Effector memory CD8-positive, alpha-beta T cell (primary cell): Measurements from ENCODE around the gene PTGR3.

Experiments used
- ATAC-seq: fragments of 150-1000 bp; cut with Tn5 transposase; replicated peaks from 2 replicates; pipeline ENCODE4 v1.10.0; 2021; ENCODE audit warnings: mild to moderate bottlenecking, moderate library complexity
- DNase-seq, 3 experiments: peaks; one replicate each; pipeline ENCODE4 v3.0.0; 2021
- H3K27ac Mint-ChIP-seq, 2 donors: one replicate each; pipeline ENCODE4 v1.8.0; 2022; ENCODE audit warnings: mild to moderate bottlenecking in 2 of 2, mixed read lengths in 2 of 2, moderate library complexity in 2 of 2
- H3K27me3 Mint-ChIP-seq, 2 donors: one replicate each; pipeline ENCODE4 v1.8.0; 2022; ENCODE audit warnings: mixed read lengths in 2 of 2
- H3K36me3 Mint-ChIP-seq: one replicate; pipeline ENCODE4 v1.8.0; 2022; ENCODE audit warnings: mild to moderate bottlenecking, moderate library complexity, mixed read lengths; ENCODE audit not compliant: insufficient read depth
- H3K4me1 Mint-ChIP-seq, 2 donors: one replicate each; pipeline ENCODE4 v1.8.0; 2022; ENCODE audit warnings: low read depth in 2 of 2, mixed read lengths in 2 of 2
- H3K4me3 Mint-ChIP-seq, 2 donors: one replicate each; pipeline ENCODE4 v1.8.0; 2022; ENCODE audit warnings: mild to moderate bottlenecking in 2 of 2, mixed read lengths in 2 of 2, moderate library complexity in 2 of 2
- H3K9me3 Mint-ChIP-seq, 2 donors: one replicate each; pipeline ENCODE4 v1.8.0; 2022; ENCODE audit warnings: mixed read lengths in 2 of 2

Gene PTGR3

DNA sequence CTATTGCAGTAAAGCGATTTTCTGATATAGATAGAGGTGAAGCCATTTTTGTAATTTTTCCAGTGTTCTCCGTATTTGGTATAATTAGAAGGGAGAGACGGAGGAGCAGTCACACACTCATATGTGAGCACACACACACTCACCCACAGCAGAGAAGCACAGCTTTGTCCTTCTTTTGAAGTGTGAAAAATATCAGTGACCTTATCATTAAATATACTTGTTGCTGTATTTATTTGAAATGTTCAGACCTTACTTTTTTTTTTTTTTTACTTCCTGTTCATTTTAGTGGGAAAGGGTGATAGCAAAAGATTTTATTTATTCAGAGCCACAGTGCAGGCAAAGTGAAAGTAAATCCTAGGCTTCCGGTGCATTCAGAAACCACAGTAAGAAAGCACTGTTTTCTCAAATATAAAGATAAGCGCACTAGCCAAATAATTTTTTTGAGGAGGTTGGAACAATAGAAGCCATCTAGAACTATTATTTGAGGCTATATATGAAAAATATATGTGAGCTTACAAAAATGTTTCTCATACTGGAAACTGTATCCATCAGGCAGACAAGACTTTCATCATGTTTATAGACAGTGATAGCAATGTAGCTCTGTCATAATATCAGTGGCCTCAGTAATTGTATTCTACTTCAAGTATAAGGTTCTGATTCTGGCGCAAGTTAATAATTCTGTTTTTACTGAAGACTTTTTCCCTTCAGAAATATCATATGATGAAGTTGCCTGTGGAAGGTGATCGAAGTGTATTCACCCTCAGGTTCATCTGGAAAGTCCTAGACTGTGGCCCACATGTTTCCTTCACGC, 38.9 kb upstream of the PTGR3 start:
- H3K4me1 Mint-ChIP-seq = peaks cover 49 to 69% of the 10 kb centered on the region in 2 donors
- peak; percentile 52 for ATAC-seq
- peak overlapping the region; percentile 83 to 89 for H3K4me3 Mint-ChIP-seq
- H3K27ac Mint-ChIP-seq = peak overlapping the region; percentile 77 to 95
- H3K27me3 Mint-ChIP-seq = no peaks in the 10 kb centered on the region
- H3K36me3 Mint-ChIP-seq = peaks cover 7% of the 10 kb centered on the region
- H3K9me3 Mint-ChIP-seq = peaks cover 0 to 3% of the 10 kb centered on the region in 2 donors
- DNase-seq = no peak

- peak; percentile 11 for ATAC-seq
- Mint-ChIP-seq H3K9me3 (peaks cover 0 to 3% of the 10 kb centered on the region in 2 donors), H3K27me3 (no peaks in the 10 kb centered on the region), H3K27ac (peak overlapping the region; percentile 77 to 95), H3K4me3 (peak overlapping the region; percentile 83 to 89), H3K4me1 (peaks cover 54 to 74% of the 10 kb centered on the region in 2 donors), H3K36me3 (peaks cover 7% of the 10 kb centered on the region)
- DNase-seq = no peak
Measured at GRCh38 chr18:75246721-75247610, 38.0 kb upstream of the PTGR3 start.

GRCh38 chr18:75244351-75245313, 35.7 kb upstream of the PTGR3 start:
- Mint-ChIP-seq H3K27ac (peak overlapping the region; percentile 77 to 95), H3K36me3 (peaks cover 8% of the 10 kb centered on the region), H3K9me3 (no peaks in the 10 kb centered on the region), H3K4me1 (peaks cover 52 to 71% of the 10 kb centered on the region in 2 donors), H3K27me3 (no peaks in the 10 kb centered on the region), H3K4me3 (no peak overlapping the region)
- DNase-seq (no peak), ATAC-seq (no peak)

DNA sequence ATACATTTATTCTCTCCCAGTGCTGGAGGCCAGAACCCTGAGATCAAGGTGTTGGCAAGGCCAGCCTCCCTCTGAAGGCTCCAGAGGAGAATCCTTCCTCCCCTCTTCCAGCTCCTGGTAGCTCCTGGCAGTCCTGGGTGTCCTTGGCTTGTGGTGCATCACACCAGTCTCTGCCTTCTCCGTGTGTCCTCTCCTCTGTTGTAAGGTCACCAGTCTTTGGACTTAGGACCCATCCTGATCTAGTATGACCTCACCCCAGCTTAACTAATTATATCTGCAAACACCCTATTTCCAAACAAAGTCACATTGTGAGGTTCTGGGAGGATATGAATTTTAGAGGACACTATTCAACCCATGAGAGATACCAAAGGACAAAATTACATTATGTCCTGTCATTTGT, 32.8 kb upstream of the PTGR3 start:
- Mint-ChIP-seq H3K9me3 (no peaks in the 10 kb centered on the region), H3K4me1 (peaks cover 42 to 57% of the 10 kb centered on the region in 2 donors), H3K4me3 (no peak overlapping the region), H3K27ac (peak overlapping the region; percentile 49 to 72), H3K36me3 (peaks cover 15% of the 10 kb centered on the region), H3K27me3 (no peaks in the 10 kb centered on the region)
- ATAC-seq = no peak
- DNase-seq = no peak

GRCh38 chr18:75240433-75240832, 31.5 kb upstream of the PTGR3 start:
- Mint-ChIP-seq H3K27ac (peak overlapping the region in 1 of 2 donors; percentile 32), H3K27me3 (no peaks in the 10 kb centered on the region), H3K36me3 (peaks cover 27% of the 10 kb centered on the region), H3K9me3 (no peaks in the 10 kb centered on the region), H3K4me1 (peaks cover 37 to 53% of the 10 kb centered on the region in 2 donors), H3K4me3 (no peak overlapping the region)
- ATAC-seq (no peak), DNase-seq (no peak)

DNA sequence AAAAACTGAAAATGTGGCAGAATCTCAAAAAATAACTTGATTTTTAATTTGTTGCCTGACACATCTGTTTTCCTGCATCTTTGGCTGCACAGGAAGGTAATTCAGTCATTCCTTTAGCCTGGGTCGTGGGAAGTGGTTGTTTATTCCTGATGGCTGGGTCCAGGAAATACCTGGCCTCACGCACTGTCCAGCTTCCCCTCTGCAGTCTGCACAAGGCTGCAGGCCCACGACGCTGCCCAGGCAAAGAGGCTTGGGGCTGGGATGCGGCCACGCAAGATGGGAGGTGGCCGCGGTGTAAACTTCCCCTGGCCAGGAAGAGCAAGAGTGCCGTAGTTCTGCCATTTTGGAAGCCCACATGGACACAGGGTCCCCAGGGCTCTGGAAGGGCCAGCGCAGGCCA, 29.8 kb upstream of the PTGR3 start:
- peaks cover 37 to 48% of the 10 kb centered on the region in 2 donors for H3K4me1 Mint-ChIP-seq
- DNase-seq (no peak), ATAC-seq (no peak)
- no peaks in the 10 kb centered on the region for H3K27me3 Mint-ChIP-seq
- H3K27ac Mint-ChIP-seq = no peak overlapping the region
- no peaks in the 10 kb centered on the region for H3K9me3 Mint-ChIP-seq
- no peak overlapping the region for H3K4me3 Mint-ChIP-seq
- H3K36me3 Mint-ChIP-seq = peaks cover 24% of the 10 kb centered on the region

DNA sequence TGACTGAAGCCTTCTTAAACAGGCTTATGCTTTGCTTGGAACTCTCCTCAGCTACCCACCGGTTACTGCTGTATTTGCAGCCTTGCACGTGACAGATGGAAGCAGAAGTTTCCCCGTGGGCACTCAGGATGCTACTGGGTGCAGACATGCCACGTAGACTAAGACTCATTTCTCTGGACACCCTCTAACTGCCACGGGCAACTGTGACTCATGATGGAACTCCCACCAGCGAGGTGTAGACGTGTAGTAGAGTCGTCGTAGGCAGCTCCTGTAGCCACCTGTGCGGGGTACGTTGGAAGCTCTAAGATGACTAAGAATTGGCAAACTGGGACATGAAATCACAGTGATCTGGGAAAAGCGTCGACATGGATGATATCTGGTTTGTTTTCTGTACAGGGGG, 29.2 kb upstream of the PTGR3 start:
- H3K4me1 Mint-ChIP-seq = peaks cover 40 to 54% of the 10 kb centered on the region in 2 donors
- H3K9me3 Mint-ChIP-seq = no peaks in the 10 kb centered on the region
- ATAC-seq (no peak), DNase-seq (no peak)
- H3K4me3 Mint-ChIP-seq = peak overlapping the region in 1 of 2 donors; percentile 21
- H3K27me3 Mint-ChIP-seq = no peaks in the 10 kb centered on the region
- no peak overlapping the region for H3K27ac Mint-ChIP-seq
- H3K36me3 Mint-ChIP-seq = peaks cover 24% of the 10 kb centered on the region

GRCh38 chr18:75235896-75236295, 27.0 kb upstream of the PTGR3 start:
- ATAC-seq = no peak
- Mint-ChIP-seq H3K4me1 (peaks cover 26 to 32% of the 10 kb centered on the region in 2 donors), H3K27ac (no peak overlapping the region), H3K36me3 (peaks cover 28% of the 10 kb centered on the region), H3K27me3 (no peaks in the 10 kb centered on the region), H3K9me3 (no peaks in the 10 kb centered on the region), H3K4me3 (no peak overlapping the region)
- DNase-seq = no peak

DNA sequence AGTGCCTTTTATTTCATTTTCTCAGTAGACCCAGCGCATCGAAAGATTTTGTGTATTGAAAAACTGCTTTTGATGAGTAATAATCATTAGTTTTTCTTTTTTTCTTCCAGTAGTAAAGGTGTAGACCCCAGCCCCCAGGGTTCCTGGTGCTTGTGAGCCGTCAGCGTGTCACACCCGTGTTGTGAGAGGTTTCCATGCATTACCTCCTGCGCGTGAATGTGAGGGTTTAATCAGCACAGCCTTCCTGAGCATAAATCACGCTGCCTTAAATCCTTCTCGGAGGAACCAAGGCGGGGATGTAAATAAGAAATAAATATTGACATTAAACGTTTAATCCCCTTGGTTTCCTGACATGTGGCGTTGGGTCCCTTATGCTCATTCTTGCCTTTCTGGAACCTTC, 26.0 kb upstream of the PTGR3 start:
- H3K27ac Mint-ChIP-seq = no peak overlapping the region
- H3K4me1 Mint-ChIP-seq = peaks cover 30 to 40% of the 10 kb centered on the region in 2 donors
- H3K36me3 Mint-ChIP-seq = peaks cover 29% of the 10 kb centered on the region

DNA sequence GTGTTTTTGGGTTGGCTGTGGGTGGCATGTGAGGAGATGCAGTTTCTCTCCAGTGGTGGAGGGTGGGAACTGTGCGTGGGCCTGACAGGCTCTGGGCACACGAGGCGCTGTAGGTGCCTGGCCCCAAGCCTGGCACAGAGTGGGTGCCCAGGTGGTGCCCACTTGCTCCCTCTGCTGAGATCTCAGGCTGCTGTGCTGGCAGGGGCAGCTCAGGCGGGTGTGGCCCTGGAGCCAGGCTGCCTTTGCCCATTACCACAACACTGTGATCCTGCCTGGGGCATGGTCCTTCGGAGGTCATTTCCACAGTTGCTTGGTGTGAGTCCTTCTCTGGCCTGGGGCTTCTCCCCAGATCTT, 22.1 kb upstream of the PTGR3 start:
- peak; percentile 48 for ATAC-seq
- Mint-ChIP-seq H3K27me3 (no peaks in the 10 kb centered on the region), H3K4me3 (no peak overlapping the region), H3K4me1 (peaks cover 38 to 66% of the 10 kb centered on the region in 2 donors), H3K27ac (peak overlapping the region in 1 of 2 donors; percentile 12), H3K9me3 (no peaks in the 10 kb centered on the region), H3K36me3 (peaks cover 27% of the 10 kb centered on the region)
- DNase-seq = no peak

More for the DNA sequence above, 26.0 kb upstream of the PTGR3 start:
- Mint-ChIP-seq H3K4me3 (no peak overlapping the region), H3K9me3 (no peaks in the 10 kb centered on the region), H3K27me3 (no peaks in the 10 kb centered on the region)
- DNase-seq (no peak), ATAC-seq (no peak)

GRCh38 chr18:75230163-75231052, 21.5 kb upstream of the PTGR3 start:
- Mint-ChIP-seq H3K9me3 (no peaks in the 10 kb centered on the region), H3K4me1 (peaks cover 34 to 60% of the 10 kb centered on the region in 2 donors), H3K36me3 (peaks cover 21% of the 10 kb centered on the region), H3K27me3 (no peaks in the 10 kb centered on the region), H3K4me3 (peak overlapping the region in 1 of 2 donors; percentile 15), H3K27ac (peak overlapping the region; percentile 10 to 49)
- DNase-seq (no peak), ATAC-seq (no peak)

DNA sequence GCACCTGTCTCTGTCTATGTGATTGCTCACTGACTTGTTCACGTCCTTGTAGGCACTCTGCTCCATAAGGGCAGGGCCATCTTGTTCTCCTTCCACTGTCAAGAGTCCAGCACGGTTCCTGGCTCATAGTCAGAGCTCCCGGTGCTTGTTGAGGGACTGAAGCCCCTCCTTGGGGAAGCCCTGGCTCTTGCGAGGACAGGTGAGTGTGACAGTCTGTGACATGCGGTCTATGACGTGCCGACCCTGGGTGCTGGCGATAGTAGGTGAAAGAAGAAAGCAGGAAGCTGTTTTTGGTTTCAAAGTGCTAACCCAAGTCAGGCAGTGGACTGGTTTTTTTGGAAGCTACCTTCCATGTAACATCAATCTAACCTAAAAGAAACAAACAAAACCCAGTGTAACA, 20.5 kb upstream of the PTGR3 start:
- Mint-ChIP-seq H3K36me3 (peaks cover 24% of the 10 kb centered on the region), H3K27ac (peak overlapping the region; percentile 10 to 49), H3K27me3 (no peaks in the 10 kb centered on the region), H3K4me3 (peak overlapping the region; percentile 15 to 45), H3K9me3 (no peaks in the 10 kb centered on the region), H3K4me1 (peaks cover 32 to 61% of the 10 kb centered on the region in 2 donors)
- peak; percentile 74 for ATAC-seq
- DNase-seq = no peak
